Mesenchymal stem cell (in vitro differentiated cells and primary cell): ENCODE measurements around the gene NEK2.

Source experiments
- DNase-seq: peaks from one replicate; pipeline ENCODE4 v3.0.0-alpha.2; 2013
- H2AFZ ChIP-seq: one replicate; pipeline ENCODE4 v1.6.1; 2013; ENCODE audit warnings: low read depth, mild to moderate bottlenecking, control low read depth, inconsistent platforms, low read length, moderate library complexity
- H2AK5ac ChIP-seq: 2 replicates; pipeline ENCODE4 v1.6.1; 2013; ENCODE audit warnings: low read length, moderate library complexity, mild to moderate bottlenecking, inconsistent platforms; ENCODE audit not compliant: severe bottlenecking
- H2BK120ac ChIP-seq: one replicate; pipeline ENCODE4 v1.6.1; 2013; ENCODE audit warnings: low read depth, mild to moderate bottlenecking, inconsistent platforms, low read length, moderate library complexity
- H2BK12ac ChIP-seq, 2 experiments: one replicate each; pipeline ENCODE4 v1.6.1; 2013; ENCODE audit warnings: inconsistent platforms in 2 of 2, low read length in 2 of 2, mild to moderate bottlenecking in 2 of 2, moderate library complexity in 2 of 2, control low read depth in 1 of 2
- H2BK15ac ChIP-seq: one replicate; pipeline ENCODE4 v1.6.1; 2013; ENCODE audit warnings: mild to moderate bottlenecking, low read depth, inconsistent platforms; ENCODE audit not compliant: poor library complexity, severe bottlenecking
- H2BK5ac ChIP-seq: 2 replicates; pipeline ENCODE4 v1.6.1; 2013; ENCODE audit warnings: low read depth, mild to moderate bottlenecking, low read length, control low read depth, inconsistent platforms; ENCODE audit not compliant: poor library complexity, severe bottlenecking
- H3K14ac ChIP-seq, 2 experiments: one replicate each; pipeline ENCODE4 v1.6.1; 2013; ENCODE audit warnings: inconsistent platforms in 2 of 2, low read length in 2 of 2, control low read depth in 1 of 2, mild to moderate bottlenecking in 1 of 2, moderate library complexity in 1 of 2
- H3K18ac ChIP-seq, 2 experiments: one replicate each; pipeline ENCODE4 v1.6.1; 2013; ENCODE audit warnings: inconsistent platforms in 2 of 2, low read length in 2 of 2, control low read depth in 1 of 2, low read depth in 1 of 2, mild to moderate bottlenecking in 1 of 2
- H3K23ac ChIP-seq, 2 experiments: one replicate each; pipeline ENCODE4 v1.6.1; 2013; ENCODE audit warnings: inconsistent platforms in 2 of 2, low read length in 2 of 2, mild to moderate bottlenecking in 2 of 2, moderate library complexity in 2 of 2, control low read depth in 1 of 2
- H3K27ac ChIP-seq: 2 replicates; pipeline ENCODE4 v1.5.1; 2013; ENCODE audit warnings: mild to moderate bottlenecking, moderate library complexity, low read length, control low read depth, inconsistent platforms; ENCODE audit not compliant: poor library complexity, severe bottlenecking
- H3K27me3 ChIP-seq, 2 experiments: 2 replicates each; pipeline versions ENCODE4 v1.6.1 to v1.7.0; 2013; ENCODE audit warnings: low read length in 2 of 2, mild to moderate bottlenecking in 2 of 2, moderate library complexity in 2 of 2, control low read depth in 1 of 2, inconsistent platforms in 1 of 2; ENCODE audit not compliant: control insufficient read depth in 1 of 2, insufficient read depth in 1 of 2
- H3K36me3 ChIP-seq, 2 experiments: 2 replicates each; pipeline versions ENCODE4 v1.6.1 to v1.7.0; 2013; ENCODE audit warnings: low read length in 2 of 2, control low read depth in 1 of 2, inconsistent platforms in 1 of 2, low read depth in 1 of 2, mild to moderate bottlenecking in 1 of 2; ENCODE audit not compliant: insufficient read depth in 2 of 2, control insufficient read depth in 1 of 2
- H3K4ac ChIP-seq, 2 experiments: one replicate each; pipeline ENCODE4 v1.6.1; 2013; ENCODE audit warnings: inconsistent platforms in 2 of 2, low read length in 2 of 2, mild to moderate bottlenecking in 2 of 2, moderate library complexity in 2 of 2, control low read depth in 1 of 2, low read depth in 1 of 2
- H3K4me1 ChIP-seq: 2 replicates; pipeline ENCODE4 v1.6.1; 2013; ENCODE audit warnings: low read depth, low read length, control low read depth; ENCODE audit not compliant: control insufficient read depth, insufficient read depth
- H3K4me2 ChIP-seq: 2 replicates; pipeline ENCODE4 v1.6.1; 2013; ENCODE audit warnings: low read length, mild to moderate bottlenecking, inconsistent platforms; ENCODE audit not compliant: poor library complexity, severe bottlenecking
- H3K4me3 ChIP-seq, 2 experiments: 2 replicates each; pipeline versions ENCODE4 v1.5.1 to v1.7.0; 2013; ENCODE audit warnings: low read length in 2 of 2, mild to moderate bottlenecking in 2 of 2, control low read depth in 1 of 2, low read depth in 1 of 2; ENCODE audit not compliant: insufficient read depth in 1 of 2
- H3K79me1 ChIP-seq: replicated peaks from 2 replicates; pipeline ENCODE4 v1.6.1; 2013; ENCODE audit warnings: mild to moderate bottlenecking, control low read depth, low read length, inconsistent platforms; ENCODE audit not compliant: poor library complexity, severe bottlenecking
- H3K9ac ChIP-seq: 2 replicates; pipeline ENCODE4 v1.7.0; 2013; ENCODE audit warnings: mild to moderate bottlenecking, low read length, moderate library complexity
- H3K9me3 ChIP-seq: 2 replicates; pipeline ENCODE4 v1.7.0; 2013; ENCODE audit warnings: mild to moderate bottlenecking, low read length; ENCODE audit not compliant: control insufficient read depth
- H4K8ac ChIP-seq: one replicate; pipeline ENCODE4 v1.6.1; 2013; ENCODE audit warnings: inconsistent platforms, mild to moderate bottlenecking, low read length, moderate library complexity
- H4K91ac ChIP-seq: one replicate; pipeline ENCODE4 v1.6.1; 2013; ENCODE audit warnings: mild to moderate bottlenecking, low read length, inconsistent platforms
- WGBS: methylation state at CpG from one replicate; pipeline ENCODE4 v1.1.7; 2013; ENCODE audit warnings: mixed read lengths; 5-methylcytosine and 5-hydroxymethylcytosine counted together

The NEK2 gene

DNA sequence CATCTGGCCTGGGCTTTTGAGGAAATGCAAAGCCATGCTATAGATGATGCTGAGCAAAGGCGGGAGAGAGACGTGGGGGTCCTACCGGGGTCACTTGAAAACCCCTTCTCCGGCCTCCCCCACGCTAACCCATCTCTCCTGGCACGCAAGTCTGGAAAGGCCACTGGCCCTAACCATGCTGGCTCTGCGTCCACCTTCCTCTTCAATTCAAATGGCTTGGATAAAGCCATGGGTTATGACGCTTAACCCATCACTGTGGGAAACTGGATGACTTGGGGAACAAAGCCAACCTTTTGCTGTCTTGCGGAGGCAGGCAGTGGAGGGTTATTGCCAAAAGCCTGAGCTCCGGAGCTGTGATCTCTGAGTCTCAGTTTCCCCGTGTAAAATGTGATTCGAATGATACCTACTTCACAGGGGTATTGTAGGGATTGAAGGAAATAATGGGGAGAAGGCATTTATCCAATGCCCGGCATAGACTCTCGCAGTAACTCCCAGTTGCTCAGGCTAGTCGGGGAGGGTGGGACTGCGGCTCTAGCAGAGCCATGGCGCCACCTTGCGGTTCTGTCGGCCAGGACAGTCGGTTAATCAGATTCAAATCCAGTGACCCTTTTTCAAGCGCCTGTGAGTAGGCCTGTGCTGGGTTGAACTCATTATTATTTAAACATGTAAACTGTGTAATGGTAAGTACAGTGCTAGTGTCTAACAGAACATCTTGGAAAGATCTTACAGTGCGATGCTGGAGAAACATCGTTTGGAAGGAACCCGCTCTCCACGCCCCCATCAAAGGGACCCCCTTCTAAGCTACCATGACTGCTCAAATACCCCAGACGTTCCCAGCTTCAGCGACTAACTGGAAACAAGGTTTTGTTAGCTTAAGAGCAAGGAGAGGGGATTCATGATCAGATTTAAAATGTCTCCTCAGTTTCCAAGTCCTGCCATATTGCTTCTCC is 20.3 kb downstream of the NEK2 start:
- no peak overlapping the region for H3K27ac ChIP-seq
- no peak overlapping the region for H2BK5ac ChIP-seq
- no peak overlapping the region for H4K91ac ChIP-seq
- no peak overlapping the region for H3K4me2 ChIP-seq
- H3K18ac ChIP-seq, result no peak overlapping the region
- H3K9ac ChIP-seq, result peak overlapping the region; percentile 72
- H3K4me1 ChIP-seq, result peaks cover 15% of the 10 kb centered on the region
- peak overlapping the region in 1 of 2 experiments; percentile 7 for H2BK12ac ChIP-seq
- no peak overlapping the region for H3K23ac ChIP-seq
- H2BK15ac ChIP-seq, result no peak overlapping the region
- H4K8ac ChIP-seq, result no peak overlapping the region
- H3K14ac ChIP-seq, result no peak overlapping the region
- 50% methylated on average over 27 of the region's 27 CpGs for WGBS
- no peak overlapping the region for H3K4ac ChIP-seq
- H3K27me3 ChIP-seq, result no peaks in the 10 kb centered on the region
- H3K79me1 ChIP-seq, result no peaks in the 10 kb centered on the region
- H2AK5ac ChIP-seq, result peak overlapping the region; percentile 16
- H3K4me3 ChIP-seq, result peak overlapping the region in 1 of 2 experiments; percentile 59
- no peaks in the 10 kb centered on the region for H3K9me3 ChIP-seq
- H2BK120ac ChIP-seq, result no peak overlapping the region
- H3K36me3 ChIP-seq, result no peaks in the 10 kb centered on the region
- H2AFZ ChIP-seq, result no peak overlapping the region
- DNase-seq, result peak; percentile 81

DNA sequence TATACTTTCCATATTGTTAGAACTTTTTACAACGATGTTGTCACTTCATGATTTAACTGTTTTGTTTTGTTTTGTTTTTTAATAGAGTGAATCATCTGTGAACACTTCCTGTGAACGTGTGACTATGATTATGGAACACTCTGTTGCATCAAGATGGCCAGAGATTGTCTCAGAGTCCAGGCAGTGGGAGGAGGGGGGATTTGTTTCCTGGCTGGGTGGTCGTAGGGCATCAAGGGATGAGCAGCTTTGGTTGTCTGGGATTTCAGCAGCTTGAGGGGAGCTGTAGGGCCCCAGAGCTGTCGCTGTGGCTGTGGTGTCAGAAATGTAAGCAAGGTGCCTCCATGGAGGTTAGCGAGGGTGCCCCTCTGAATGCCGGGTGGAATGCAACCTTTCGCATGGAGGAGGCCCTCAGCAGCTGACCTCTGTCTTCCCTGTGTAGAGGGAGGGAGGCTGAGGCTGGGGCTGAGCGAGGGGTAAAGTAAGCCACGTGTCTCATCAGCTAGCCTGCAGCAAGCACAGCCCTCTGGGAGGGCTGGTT is 21.4 kb downstream of the NEK2 start:
- Histone ChIP-seq H2BK12ac (peak overlapping the region in 1 of 2 experiments; percentile 23), H3K27me3 (no peaks in the 10 kb centered on the region), H3K4me3 (no peak overlapping the region), H2BK5ac (no peak overlapping the region), H4K91ac (peak overlapping the region; percentile 14), H2BK120ac (no peak overlapping the region), H2BK15ac (peak overlapping the region; percentile 60), H3K36me3 (no peaks in the 10 kb centered on the region), H3K4ac (no peak overlapping the region), H3K79me1 (no peaks in the 10 kb centered on the region), H3K4me2 (no peak overlapping the region), H4K8ac (peak overlapping the region; percentile 47), H3K4me1 (peaks cover 20% of the 10 kb centered on the region), H3K9me3 (no peaks in the 10 kb centered on the region), H2AK5ac (no peak overlapping the region), H3K9ac (peak overlapping the region; percentile 32), H2AFZ (no peak overlapping the region), H3K18ac (peak overlapping the region in 1 of 2 experiments; percentile 3), H3K27ac (no peak overlapping the region), H3K14ac (no peak overlapping the region), H3K23ac (no peak overlapping the region)
- whole genome bisulfite sequencing, result 34% methylated on average over 8 of the region's 9 CpGs
- peak; percentile 76 for DNase-seq

DNA sequence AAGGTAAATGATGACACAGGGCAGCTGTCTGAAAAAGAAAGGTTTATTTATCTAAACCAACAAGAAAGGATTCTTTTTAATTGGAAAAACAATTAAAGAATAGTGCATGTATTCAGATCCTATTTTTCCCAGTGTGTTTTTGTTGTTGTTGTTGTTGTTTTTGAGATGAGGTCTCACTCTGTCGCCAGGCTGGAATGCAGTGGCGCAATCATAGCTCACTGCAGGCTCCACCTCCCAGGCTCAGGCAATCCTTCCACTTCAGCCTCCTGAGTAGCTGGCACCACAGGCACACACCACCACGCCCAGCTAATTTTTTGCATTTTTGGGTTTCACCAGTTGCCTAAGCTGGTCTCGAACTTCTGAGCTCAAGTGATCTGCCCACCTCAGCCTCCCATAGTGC is 22.1 kb downstream of the NEK2 start:
- Histone ChIP-seq H2AK5ac (no peak overlapping the region), H3K36me3 (no peaks in the 10 kb centered on the region), H4K91ac (no peak overlapping the region), H3K9me3 (no peaks in the 10 kb centered on the region), H2BK12ac (peak overlapping the region in 1 of 2 experiments; percentile 38), H3K18ac (no peak overlapping the region), H3K9ac (peak overlapping the region; percentile 32), H3K4me3 (no peak overlapping the region), H3K23ac (no peak overlapping the region), H3K27me3 (no peaks in the 10 kb centered on the region), H3K4ac (no peak overlapping the region), H3K4me1 (peaks cover 24% of the 10 kb centered on the region), H2BK120ac (no peak overlapping the region), H3K27ac (no peak overlapping the region), H3K14ac (no peak overlapping the region), H3K4me2 (no peak overlapping the region), H2BK15ac (no peak overlapping the region), H2BK5ac (no peak overlapping the region), H3K79me1 (no peaks in the 10 kb centered on the region), H4K8ac (no peak overlapping the region), H2AFZ (no peak overlapping the region)
- peak; percentile 32 for DNase-seq
- 66% methylated on average over 4 of the region's 4 CpGs for WGBS

DNA sequence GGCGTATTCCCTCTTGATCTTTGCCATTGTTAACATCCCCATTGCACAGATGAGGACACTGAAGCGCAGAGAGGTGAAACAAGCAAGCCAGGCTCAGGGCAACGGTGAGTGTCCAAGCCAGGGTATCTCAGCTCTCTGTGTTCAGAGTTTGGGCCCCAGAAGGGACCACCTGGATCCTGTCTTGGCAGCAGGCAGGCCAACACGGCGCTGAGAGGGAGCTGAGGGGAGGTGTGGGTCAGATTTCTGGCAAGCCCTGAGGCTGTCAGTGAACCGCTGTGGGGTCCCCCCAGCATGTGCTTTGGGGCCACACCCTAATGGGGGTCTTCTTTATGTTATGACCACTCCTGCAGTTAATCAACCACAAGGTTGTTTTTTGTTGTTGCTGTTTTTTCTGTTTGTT is 23.1 kb downstream of the NEK2 start:
- Histone ChIP-seq H4K8ac (no peak overlapping the region), H3K18ac (no peak overlapping the region)
- 94% methylated on average over 5 of the region's 6 CpGs for WGBS

More for the DNA sequence above, 23.1 kb downstream of the NEK2 start:
- no peak overlapping the region for H3K14ac ChIP-seq
- no peak overlapping the region for H3K27ac ChIP-seq
- H3K4me2 ChIP-seq, result no peak overlapping the region
- H4K91ac ChIP-seq, result no peak overlapping the region
- peak overlapping the region in 1 of 2 experiments; percentile 23 for H3K23ac ChIP-seq
- no peak overlapping the region for H2AK5ac ChIP-seq
- H3K79me1 ChIP-seq, result no peaks in the 10 kb centered on the region
- no peak for DNase-seq
- H3K4ac ChIP-seq, result no peak overlapping the region
- peaks cover 27% of the 10 kb centered on the region for H3K4me1 ChIP-seq
- H2BK12ac ChIP-seq, result no peak overlapping the region
- H3K4me3 ChIP-seq, result no peak overlapping the region
- H3K27me3 ChIP-seq, result no peaks in the 10 kb centered on the region
- no peak overlapping the region for H2BK5ac ChIP-seq
- H2AFZ ChIP-seq, result no peak overlapping the region
- H3K36me3 ChIP-seq, result no peaks in the 10 kb centered on the region
- no peaks in the 10 kb centered on the region for H3K9me3 ChIP-seq
- H2BK120ac ChIP-seq, result no peak overlapping the region
- no peak overlapping the region for H3K9ac ChIP-seq
- no peak overlapping the region for H2BK15ac ChIP-seq
